H1 (cell line): Measurements from ENCODE around the gene ZNF317. TPM values are rescaled to one million over a fixed set of nuclear protein-coding genes. Genes with fewer than 3 reads are reported as not detected.

Experiments used
- CTCF ChIA-PET: fragments of 300-600 bp; sonication (Branson Sonifier 250); formaldehyde crosslinking; loops from one replicate; lab custom pipeline; 2021; ENCODE audit not compliant: partially characterized antibody; lab: Charles Lee
- POLR2A ChIA-PET: fragments of 300-600 bp; sonication (Branson Sonifier 250); formaldehyde crosslinking; loops from one replicate; lab custom pipeline; 2021; ENCODE audit warnings: inconsistent platforms; ENCODE audit not compliant: partially characterized antibody; lab: Charles Lee
- DNase-seq, 2 experiments: peaks; one replicate each; pipeline versions ENCODE4 v3.0.0 to v3.0.0-alpha.2; 2010 to 2022; ENCODE audit warnings: low spot score in 2 of 2, low read depth in 1 of 2, mixed read lengths in 1 of 2
- FAIRE-seq: peaks from 2 replicates; lab custom pipeline; 2011; peaks lifted over from hg19 to GRCh38; lab: Jason Lieb, UNC
- H2AFZ ChIP-seq: 2 replicates; pipeline ENCODE4 v1.8.1; 2012; ENCODE audit warnings: low read length, inconsistent platforms
- H2AK5ac ChIP-seq: 2 replicates; pipeline ENCODE4 v1.6.1; 2013; ENCODE audit warnings: low read depth, low read length
- H2BK120ac ChIP-seq: replicated peaks from 2 replicates; pipeline ENCODE3; 2013; ENCODE audit warnings: low read depth, low read length, inconsistent platforms
- H2BK12ac ChIP-seq: 2 replicates; pipeline ENCODE4 v1.6.1; 2013; ENCODE audit warnings: low read depth, low read length
- H2BK15ac ChIP-seq: 2 replicates; pipeline ENCODE4 v1.6.1; 2013; ENCODE audit warnings: low read length
- H2BK20ac ChIP-seq: 2 replicates; pipeline ENCODE4 v1.6.1; 2013; ENCODE audit warnings: low read length
- H2BK5ac ChIP-seq: 2 replicates; pipeline ENCODE4 v1.6.1; 2013; ENCODE audit warnings: low read depth, low read length
- H3K14ac ChIP-seq: 2 replicates; pipeline ENCODE4 v1.6.1; 2013; ENCODE audit warnings: inconsistent platforms; ENCODE audit not compliant: insufficient read length
- H3K18ac ChIP-seq: 2 replicates; pipeline ENCODE4 v1.6.1; 2013; ENCODE audit warnings: low read length; ENCODE audit errors: extremely low read depth
- H3K23ac ChIP-seq: 2 replicates; pipeline ENCODE4 v1.6.1; 2013; ENCODE audit warnings: inconsistent platforms; ENCODE audit not compliant: insufficient read length
- H3K23me2 ChIP-seq: 2 replicates; pipeline ENCODE4 v1.6.1; 2013; ENCODE audit warnings: low read depth, low read length
- H3K27ac ChIP-seq: 2 replicates; pipeline ENCODE4 v1.6.1; 2011; ENCODE audit warnings: low read depth, low read length, inconsistent platforms
- H3K27me3 ChIP-seq, 4 experiments: replicated peaks in 1 of 4; 1 replicate in 1 of 4; 2 replicates in 3 of 4; pipeline versions ENCODE4 v1.6.1 to v1.8.1; 2011 to 2013; ENCODE audit warnings: low read length in 3 of 4, mild to moderate bottlenecking in 3 of 4, inconsistent platforms in 2 of 4, mixed read lengths in 2 of 4, moderate library complexity in 1 of 4; ENCODE audit not compliant: control insufficient read depth in 3 of 4, insufficient read depth in 3 of 4; ENCODE audit errors: extremely low read depth in 1 of 4
- H3K36me3 ChIP-seq, 4 experiments: 2 replicates each; pipeline versions ENCODE4 v1.6.1 to v1.8.1; 2011 to 2013; ENCODE audit warnings: mild to moderate bottlenecking in 4 of 4, low read length in 3 of 4, moderate library complexity in 2 of 4, control low read depth in 1 of 4, inconsistent platforms in 1 of 4; ENCODE audit not compliant: insufficient read depth in 4 of 4, control insufficient read depth in 2 of 4
- H3K4ac ChIP-seq: replicated peaks from 2 replicates; pipeline ENCODE3; 2013; ENCODE audit warnings: low read length, low read depth, mixed read lengths, inconsistent platforms; ENCODE audit not compliant: insufficient read length
- H3K4me1 ChIP-seq, 4 experiments: replicated peaks in 1 of 4; 1 replicate in 1 of 4; 2 replicates in 3 of 4; pipeline versions ENCODE4 v1.6.1 to v1.8.1; 2011 to 2013; ENCODE audit warnings: low read length in 3 of 4, inconsistent platforms in 2 of 4, mixed read lengths in 1 of 4; ENCODE audit not compliant: insufficient read depth in 4 of 4, control insufficient read depth in 3 of 4
- H3K4me2 ChIP-seq, 2 experiments: 2 replicates each; pipeline versions ENCODE4 v1.6.1 to v1.8.1; 2011 to 2013; ENCODE audit warnings: low read depth in 2 of 2, low read length in 2 of 2, control low read depth in 1 of 2, inconsistent platforms in 1 of 2, mild to moderate bottlenecking in 1 of 2; ENCODE audit not compliant: insufficient read depth in 1 of 2
- H3K4me3 ChIP-seq, 4 experiments: fragments of 200-600, 300-600 bp in 1 of 4; sonication (generic), shearing (Covaris generic), sonication (Bioruptor Twin) in 1 of 4; 2 replicates each; pipeline versions ENCODE4 v1.5.1 to v1.8.1; 2011 to 2016; ENCODE audit warnings: low read length in 4 of 4, low read depth in 3 of 4, control low read depth in 2 of 4, inconsistent platforms in 2 of 4, mild to moderate bottlenecking in 2 of 4, mixed read lengths in 1 of 4, moderate library complexity in 1 of 4; ENCODE audit not compliant: insufficient read depth in 2 of 4; ENCODE audit errors: extremely low read depth in 1 of 4
- H3K56ac ChIP-seq: replicated peaks from 2 replicates; pipeline ENCODE3; 2013; ENCODE audit warnings: low read depth, mild to moderate bottlenecking, mixed read lengths, low read length, inconsistent platforms; ENCODE audit not compliant: insufficient read length
- H3K79me1 ChIP-seq: 2 replicates; pipeline ENCODE4 v1.6.1; 2013; ENCODE audit warnings: low read depth, low read length, control low read depth
- H3K79me2 ChIP-seq, 2 experiments: 2 replicates each; pipeline versions ENCODE4 v1.6.1 to v1.8.1; 2012 to 2013; ENCODE audit warnings: low read length in 2 of 2, mild to moderate bottlenecking in 2 of 2, inconsistent platforms in 1 of 2; ENCODE audit not compliant: insufficient read depth in 2 of 2, control insufficient read depth in 1 of 2
- H3K9ac ChIP-seq, 4 experiments: replicated peaks in 1 of 4; 1 replicate in 1 of 4; 2 replicates in 3 of 4; pipeline versions ENCODE4 v1.6.1 to v1.8.1; 2011 to 2013; ENCODE audit warnings: low read depth in 3 of 4, low read length in 3 of 4, control low read depth in 2 of 4, mild to moderate bottlenecking in 2 of 4, moderate library complexity in 2 of 4, inconsistent platforms in 1 of 4; ENCODE audit errors: extremely low read depth in 1 of 4
- H3K9me3 ChIP-seq, 2 experiments: 2 replicates each; pipeline versions ENCODE4 v1.6.1 to v1.8.1; 2012 to 2013; ENCODE audit warnings: mild to moderate bottlenecking in 2 of 2, moderate library complexity in 2 of 2, control low read depth in 1 of 2, inconsistent platforms in 1 of 2, low read depth in 1 of 2, low read length in 1 of 2, mixed read lengths in 1 of 2; ENCODE audit not compliant: insufficient read depth in 2 of 2
- H4K20me1 ChIP-seq, 2 experiments: replicated peaks in 1 of 2; 2 replicates each; pipeline versions ENCODE3 to v1.8.1; 2011 to 2013; ENCODE audit warnings: inconsistent platforms in 2 of 2, low read length in 2 of 2, mild to moderate bottlenecking in 1 of 2; ENCODE audit not compliant: insufficient read depth in 2 of 2, control insufficient read depth in 1 of 2
- H4K5ac ChIP-seq: 2 replicates; pipeline ENCODE4 v1.6.1; 2013; ENCODE audit warnings: low read length, low read depth, mixed read lengths, inconsistent platforms; ENCODE audit not compliant: insufficient read length
- H4K8ac ChIP-seq: 2 replicates; pipeline ENCODE4 v1.8.0; 2013; ENCODE audit warnings: mild to moderate bottlenecking, moderate library complexity, low read length, inconsistent platforms; ENCODE audit not compliant: insufficient read depth; ENCODE audit errors: extremely low read depth
- H4K91ac ChIP-seq: replicated peaks from 2 replicates; pipeline ENCODE3; 2013; ENCODE audit warnings: low read length, mixed read lengths, inconsistent platforms; ENCODE audit not compliant: insufficient read length
- ATF2 ChIP-seq: IDR thresholded peaks from 2 replicates; pipeline ENCODE4 v1.6.1; 2012; ENCODE audit warnings: low read length, inconsistent platforms
- CTCF ChIP-seq, 3 experiments: IDR thresholded peaks; 1 replicate in 2 of 3; 2 replicates in 1 of 3; pipeline versions ENCODE4 v1.5.1 to v1.6.1; 2011; ENCODE audit warnings: low read length in 3 of 3, mild to moderate bottlenecking in 3 of 3, inconsistent platforms in 2 of 3, low read depth in 1 of 3, moderate library complexity in 1 of 3; ENCODE audit not compliant: insufficient read depth in 1 of 3; ENCODE audit errors: control extremely low read depth in 1 of 3
- MAFK ChIP-seq: IDR thresholded peaks from 2 replicates; pipeline ENCODE4 v1.6.1; 2012; ENCODE audit warnings: low read depth, mild to moderate bottlenecking, improper control_type of control experiment, low read length
- RAD21 ChIP-seq, 2 experiments: IDR thresholded peaks in 1 of 2; conservative IDR thresholded peaks in 1 of 2; 2 replicates each; pipeline ENCODE4 v1.6.1; 2011; ENCODE audit warnings: low read depth in 2 of 2, low read length in 2 of 2, improper control_type of control experiment in 1 of 2, inconsistent platforms in 1 of 2, mild to moderate bottlenecking in 1 of 2, moderate library complexity in 1 of 2
- RFX5 ChIP-seq: IDR thresholded peaks from 2 replicates; pipeline ENCODE4 v1.6.1; 2011; ENCODE audit warnings: low read depth, low read length, improper control_type of control experiment, borderline replicate concordance
- RNF2 ChIP-seq: fragments of 200-900, 300-1000 bp; sonication (generic); IDR thresholded peaks from 2 replicates; pipeline ENCODE4 v1.7.1; 2016; ENCODE audit warnings: borderline replicate concordance, low read depth, mild to moderate bottlenecking, antibody characterized with exemption, low read length; ENCODE audit not compliant: poor library complexity, severe bottlenecking; ENCODE audit errors: missing control alignments
- SIRT6 ChIP-seq: IDR thresholded peaks from one replicate; pipeline ENCODE4 v1.7.1; 2012; ENCODE audit warnings: low read length, inconsistent platforms
- TEAD4 ChIP-seq: IDR thresholded peaks from 2 replicates; pipeline ENCODE4 v1.6.1; 2012; ENCODE audit warnings: low read depth, low read length, inconsistent platforms, mixed read lengths
- ZNF274 ChIP-seq: IDR thresholded peaks from 2 replicates; pipeline ENCODE4 v1.7.0; 2012; ENCODE audit warnings: low read length, borderline replicate concordance; ENCODE audit errors: extremely low read depth
- WGBS, 2 experiments: shearing (Covaris generic) in 1 of 2; methylation state at CpG; one replicate each; pipeline versions ENCODE4 v1.1.6 to v1.1.7; 2013 to 2015; ENCODE audit warnings: low lambda C conversion rate in 2 of 2, mixed read lengths in 2 of 2, inconsistent platforms in 1 of 2, low coverage in 1 of 2, missing lambda C conversion rate in 1 of 2; ENCODE audit not compliant: insufficient replicate concordance in 2 of 2, insufficient coverage in 1 of 2, insufficient read length in 1 of 2; ENCODE audit errors: extremely low coverage in 1 of 2, missing lambda C conversion rate in 1 of 2; 5-methylcytosine and 5-hydroxymethylcytosine counted together
- polyA plus RNA-seq, 7 experiments: library from polyadenylated mRNA; depleted of rRNA in 3 of 7; stranded (reverse) in 5 of 7; unstranded in 2 of 7; fragments of >200 nt in 5 of 7; fragments of 200-250 nt in 2 of 7; gene quantifications; 1 replicate in 5 of 7; 2 replicates in 1 of 7; 4 replicates in 1 of 7; pipeline versions ENCODE4 v1.2.1 to v1.2.3, GENCODE V29; 2011 to 2013; ENCODE audit warnings: missing spikeins in 2 of 7, mixed read lengths in 2 of 7
- total RNA-seq: library from RNA; stranded (reverse); fragmentation: NEBNext Ultra II Directional; extraction: Animal tissue kit (Norgen Biotek cat#: 25700); gene quantifications from 2 replicates; pipeline ENCODE4 v1.2.1, GENCODE V29; 2021

Gene ZNF317
- total and polyA plus RNA-seq, 2 of the 8 experiments (the other 6 are each of a cell fraction or from before 2014, with no cell fraction given) = 22.6 to 41.5 TPM

GRCh38 chr19:9159891-9160290 is 19.7 kb downstream of the ZNF317 start:
- Histone ChIP-seq H2AK5ac (no peak overlapping the region), H2BK120ac (no peak overlapping the region), H2BK20ac (no peak overlapping the region), H3K4me1 (no peaks in the 10 kb centered on the region), H3K27ac (no peak overlapping the region), H3K18ac (no peak overlapping the region), H3K23me2 (no peaks in the 10 kb centered on the region), H3K79me1 (peaks cover 9% of the 10 kb centered on the region), H2BK15ac (no peak overlapping the region), H3K9ac (no peak overlapping the region), H2AFZ (no peak overlapping the region), H4K20me1 (peaks cover 6 to 9% of the 10 kb centered on the region in 2 experiments), H3K14ac (no peak overlapping the region), H3K9me3 (peaks cover 4 to 7% of the 10 kb centered on the region in 2 experiments; a peak in 1 of 4 replicates), H3K4me3 (no peak overlapping the region), H4K91ac (no peak overlapping the region), H3K27me3 (no peaks in the 10 kb centered on the region), H2BK5ac (no peak overlapping the region), H4K5ac (no peak overlapping the region), H3K23ac (no peak overlapping the region), H3K56ac (no peak overlapping the region), H3K4me2 (no peak overlapping the region), H3K4ac (no peak overlapping the region), H4K8ac (no peak overlapping the region), H3K36me3 (peaks cover 45 to 92% (median 76%) of the 10 kb centered on the region in 4 experiments), H3K79me2 (peaks cover 0 to 25% of the 10 kb centered on the region in 2 experiments; a peak in 3 of 4 replicates), H2BK12ac (no peak overlapping the region)
- no peak for FAIRE-seq
- ChIA-PET CTCF (no interaction called here), POLR2A (no interaction called here)
- TF ChIP-seq TEAD4 = no peak
- TF ChIP-seq MAFK = no peak
- no peak for TF ChIP-seq RNF2
- no peak for TF ChIP-seq ATF2
- TF ChIP-seq ZNF274 = no peak
- TF ChIP-seq CTCF (IDR thresholded peaks at IDR 0.05; ENCODE audit: control extremely low read depth in 1 of 3, insufficient read depth in 1 of 3, low read depth in 1 of 3, low read length in 3 of 3) = no peak
- TF ChIP-seq RAD21 (IDR thresholded peaks at IDR 0.05 in 1 of 2, conservative IDR thresholded peaks at IDR 0.05 in 1 of 2; ENCODE audit: low read depth in 2 of 2, low read length in 2 of 2) = no peak
- TF ChIP-seq SIRT6 = no peak
- no peak for TF ChIP-seq RFX5
- 94% methylated on average over 13 of the region's 13 CpGs; no CpG with 5 or more reads in 1 of the 2 experiments for WGBS, 2 experiments
- DNase-seq = no peak
